Endothelial cell (in vitro differentiated cells): ENCODE results near the gene RUNDC3A. TPM values are rescaled to one million over a fixed set of nuclear protein-coding genes. Genes with fewer than 3 reads are reported as not detected.
"Not testable (repeated sequence)": the region's sequence is repeated elsewhere in the genome, so short reads cannot be mapped to it uniquely, and the experiment has no call there.

Experiments
- DNase-seq: peaks from one replicate; pipeline ENCODE4 v3.0.0; 2021; ENCODE audit warnings: low spot score
- H3K27ac Mint-ChIP-seq: one replicate; pipeline ENCODE4 v1.8.0; 2021; ENCODE audit warnings: mixed read lengths, inconsistent platforms; ENCODE audit not compliant: unreplicated experiment
- H3K27me3 Mint-ChIP-seq: one replicate; pipeline ENCODE4 v1.8.0; 2021; ENCODE audit warnings: mild to moderate bottlenecking, moderate library complexity, mixed read lengths, inconsistent platforms; ENCODE audit not compliant: unreplicated experiment
- H3K36me3 Mint-ChIP-seq: one replicate; pipeline ENCODE4 v1.8.0; 2021; ENCODE audit warnings: mild to moderate bottlenecking, low read depth, mixed read lengths, inconsistent platforms; ENCODE audit not compliant: unreplicated experiment
- H3K4me1 Mint-ChIP-seq: one replicate; pipeline ENCODE4 v1.8.0; 2021; ENCODE audit warnings: mild to moderate bottlenecking, mixed read lengths, inconsistent platforms; ENCODE audit not compliant: unreplicated experiment
- H3K4me3 Mint-ChIP-seq: one replicate; pipeline ENCODE4 v1.8.0; 2021; ENCODE audit warnings: mild to moderate bottlenecking, mixed read lengths, inconsistent platforms; ENCODE audit not compliant: unreplicated experiment
- H3K9me3 Mint-ChIP-seq: one replicate; pipeline ENCODE4 v1.8.0; 2021; ENCODE audit warnings: mixed read lengths, inconsistent platforms; ENCODE audit not compliant: unreplicated experiment
- total RNA-seq: library from RNA; stranded (reverse); fragmentation: NEBNext Ultra II Directional; extraction: Animal tissue kit (Norgen Biotek cat#: 25700); gene quantifications from one replicate; pipeline ENCODE4 v1.2.1, GENCODE V29; 2021; ENCODE audit not compliant: unreplicated experiment
- TF ChIP-seq, protein P1 (sequence below): fragments of 200-600 bp; sonication (generic); IDR thresholded peaks from one replicate; pipeline ENCODE4 v1.5.0; 2021; ENCODE audit warnings: antibody characterized with exemption; ENCODE audit not compliant: unreplicated experiment

Gene RUNDC3A
- total RNA-seq, 1 donor from 2014 or later, result 0.82 TPM

DNA sequence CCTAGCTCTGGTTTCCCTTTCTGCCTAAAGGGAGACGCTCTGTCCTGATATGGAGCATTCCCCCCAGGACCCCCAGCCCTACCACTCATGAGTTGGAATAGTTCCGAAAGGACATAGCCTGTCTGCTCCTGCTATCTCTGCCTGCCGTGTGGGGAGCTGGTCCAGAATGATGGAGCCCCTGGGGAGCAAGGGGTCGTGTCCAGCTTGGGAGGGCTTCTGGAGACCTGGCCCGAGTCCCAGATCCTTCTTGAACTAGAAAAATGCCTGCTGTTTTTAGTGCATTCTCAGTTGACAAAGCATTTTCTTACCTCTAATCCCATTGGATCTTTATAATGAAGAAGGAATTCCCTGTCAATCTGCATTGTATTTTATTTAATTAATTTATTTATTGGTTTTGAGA, 27.6 kb downstream of the RUNDC3A start:
- TF ChIP-seq, protein P1, sequence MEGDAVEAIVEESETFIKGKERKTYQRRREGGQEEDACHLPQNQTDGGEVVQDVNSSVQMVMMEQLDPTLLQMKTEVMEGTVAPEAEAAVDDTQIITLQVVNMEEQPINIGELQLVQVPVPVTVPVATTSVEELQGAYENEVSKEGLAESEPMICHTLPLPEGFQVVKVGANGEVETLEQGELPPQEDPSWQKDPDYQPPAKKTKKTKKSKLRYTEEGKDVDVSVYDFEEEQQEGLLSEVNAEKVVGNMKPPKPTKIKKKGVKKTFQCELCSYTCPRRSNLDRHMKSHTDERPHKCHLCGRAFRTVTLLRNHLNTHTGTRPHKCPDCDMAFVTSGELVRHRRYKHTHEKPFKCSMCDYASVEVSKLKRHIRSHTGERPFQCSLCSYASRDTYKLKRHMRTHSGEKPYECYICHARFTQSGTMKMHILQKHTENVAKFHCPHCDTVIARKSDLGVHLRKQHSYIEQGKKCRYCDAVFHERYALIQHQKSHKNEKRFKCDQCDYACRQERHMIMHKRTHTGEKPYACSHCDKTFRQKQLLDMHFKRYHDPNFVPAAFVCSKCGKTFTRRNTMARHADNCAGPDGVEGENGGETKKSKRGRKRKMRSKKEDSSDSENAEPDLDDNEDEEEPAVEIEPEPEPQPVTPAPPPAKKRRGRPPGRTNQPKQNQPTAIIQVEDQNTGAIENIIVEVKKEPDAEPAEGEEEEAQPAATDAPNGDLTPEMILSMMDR, result no peak
- Mint-ChIP-seq H3K4me3 (no peak overlapping the region), H3K27me3 (peaks cover 7% of the 10 kb centered on the region), H3K9me3 (no peaks in the 10 kb centered on the region), H3K4me1 (no peaks in the 10 kb centered on the region), H3K27ac (no peak overlapping the region), H3K36me3 (no peaks in the 10 kb centered on the region)
- no peak for DNase-seq

DNA sequence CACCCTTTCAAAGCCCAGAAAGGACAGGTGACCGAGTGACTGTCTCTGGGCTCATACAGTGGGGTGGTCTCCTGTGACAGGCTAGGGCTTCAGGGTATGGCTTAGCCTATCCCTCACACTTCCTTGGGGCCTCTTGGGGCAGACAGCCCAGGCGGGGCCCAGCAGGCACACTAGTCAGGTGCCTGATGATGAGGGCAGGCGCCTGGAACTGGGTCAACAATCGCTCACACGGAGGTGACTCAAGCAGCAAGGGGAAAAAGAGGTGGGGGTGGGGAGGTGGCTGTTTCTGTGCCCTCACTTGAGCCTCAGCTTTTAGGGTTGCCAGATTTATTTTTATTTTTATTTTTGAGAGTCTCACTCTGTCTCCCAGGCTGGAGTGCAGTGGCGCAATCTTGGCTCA, 30.3 kb downstream of the RUNDC3A start:
- H3K27me3 Mint-ChIP-seq, result peaks cover 2% of the 10 kb centered on the region
- no peak for DNase-seq

DNA sequence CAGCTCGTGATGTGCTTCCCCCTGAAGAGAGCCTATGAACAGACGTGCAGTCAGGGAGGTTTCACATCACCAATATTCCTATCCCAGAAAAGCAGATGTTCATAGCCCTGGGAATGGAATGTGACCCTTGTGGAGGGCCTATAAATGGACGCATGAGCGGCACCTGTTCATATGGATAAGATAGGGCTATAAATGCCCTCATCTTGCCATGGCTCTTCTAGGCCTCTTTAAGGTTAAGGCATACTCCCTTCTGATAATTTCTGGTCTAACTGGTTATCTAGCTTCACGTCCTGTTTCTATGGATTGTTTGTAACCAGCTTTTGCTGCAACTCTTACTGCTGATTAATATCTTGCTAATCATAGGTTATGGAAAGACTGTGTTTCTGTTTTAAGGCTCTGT, 32.2 kb downstream of the RUNDC3A start:
- H3K9me3 Mint-ChIP-seq, result not testable (repeated sequence)

More for the DNA sequence above, 30.3 kb downstream of the RUNDC3A start:
- TF ChIP-seq, protein P1, result no peak
- no peak overlapping the region for H3K4me3 Mint-ChIP-seq
- no peaks in the 10 kb centered on the region for H3K4me1 Mint-ChIP-seq
- H3K9me3 Mint-ChIP-seq, result no peaks in the 10 kb centered on the region
- H3K27ac Mint-ChIP-seq, result no peak overlapping the region
- H3K36me3 Mint-ChIP-seq, result no peaks in the 10 kb centered on the region

GRCh38 chr17:44343510-44344209, 35.3 kb downstream of the RUNDC3A start:
- no peak for DNase-seq
- TF ChIP-seq, protein P1, result no peak
- Mint-ChIP-seq H3K27me3 (peaks cover 8% of the 10 kb centered on the region), H3K27ac (no peak overlapping the region), H3K9me3 (no peaks in the 10 kb centered on the region), H3K4me3 (no peak overlapping the region), H3K36me3 (peaks cover 4% of the 10 kb centered on the region), H3K4me1 (peaks cover 13% of the 10 kb centered on the region)

More for the DNA sequence above, 32.2 kb downstream of the RUNDC3A start:
- H3K36me3 Mint-ChIP-seq, H3K27me3 Mint-ChIP-seq, H3K27ac Mint-ChIP-seq, H3K4me3 Mint-ChIP-seq, H3K4me1 Mint-ChIP-seq, DNase-seq: not testable (repeated sequence)

DNA sequence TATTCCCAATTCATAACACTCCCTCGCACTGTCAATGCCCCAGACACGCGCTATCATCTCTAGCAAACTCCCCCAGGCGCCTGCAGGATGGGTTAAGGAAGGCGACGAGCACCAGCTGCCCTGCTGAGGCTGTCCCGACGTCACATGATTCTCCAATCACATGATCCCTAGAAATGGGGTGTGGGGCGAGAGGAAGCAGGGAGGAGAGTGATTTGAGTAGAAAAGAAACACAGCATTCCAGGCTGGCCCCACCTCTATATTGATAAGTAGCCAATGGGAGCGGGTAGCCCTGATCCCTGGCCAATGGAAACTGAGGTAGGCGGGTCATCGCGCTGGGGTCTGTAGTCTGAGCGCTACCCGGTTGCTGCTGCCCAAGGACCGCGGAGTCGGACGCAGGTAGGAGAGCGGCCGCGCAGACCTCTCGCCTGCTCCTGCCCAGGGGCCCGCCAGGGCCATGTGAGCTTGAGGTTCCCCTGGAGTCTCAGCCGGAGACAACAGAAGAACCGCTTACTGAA, 36.6 kb downstream of the RUNDC3A start, which contains the start of gene GRN:
Gene GRN (plus strand): TSS at position 364 of the 515 bp plus-strand sequence. CDS start 3,863 bp downstream, outside the sequence.
- TF ChIP-seq, protein P1, result no peak
- DNase-seq, result peak; percentile 90
- H3K9me3 Mint-ChIP-seq, result no peaks in the 10 kb centered on the region
- peak within 1 kb of the TSS; percentile 98 for H3K4me3 Mint-ChIP-seq
- H3K27ac Mint-ChIP-seq, result peak within 1 kb of the TSS; percentile 96
- peaks cover 13% of the 10 kb centered on the region for H3K4me1 Mint-ChIP-seq
- H3K27me3 Mint-ChIP-seq, result peaks cover 10% of the 10 kb centered on the region
- H3K36me3 Mint-ChIP-seq, result peaks cover 4% of the 10 kb centered on the region
